Parathyroid adenoma (tissue), 2 donors: ENCODE data around the gene NLGN2.
A peak's percentile ranks its signal among the peaks of the same experiment; 100 is the strongest.

Experiments
- H2AFZ ChIP-seq: fragments of 300-600 bp; sonication (generic); one replicate; pipeline ENCODE4 v1.7.0; 2017; ENCODE audit warnings: antibody characterized with exemption, mild to moderate bottlenecking
- H3K27ac ChIP-seq: fragments of 300-600 bp; sonication (generic); one replicate; pipeline ENCODE4 v1.7.0; 2017
- H3K27me3 ChIP-seq: fragments of 300-600 bp; sonication (generic); one replicate; pipeline ENCODE4 v1.7.0; 2017; ENCODE audit warnings: low read length; ENCODE audit not compliant: control insufficient read depth, insufficient read depth
- H3K36me3 ChIP-seq: fragments of 300-600 bp; sonication (generic); one replicate; pipeline ENCODE4 v1.7.0; 2017; ENCODE audit warnings: low read length; ENCODE audit not compliant: control insufficient read depth, insufficient read depth
- H3K4me1 ChIP-seq: fragments of 300-600 bp; sonication (generic); one replicate; pipeline ENCODE4 v1.7.0; 2017; ENCODE audit warnings: control low read depth
- H3K4me2 ChIP-seq: fragments of 300-600 bp; sonication (generic); one replicate; pipeline ENCODE4 v1.7.0; 2017; ENCODE audit warnings: low read length
- H3K4me3 ChIP-seq: fragments of 300-600 bp; sonication (generic); one replicate; pipeline ENCODE4 v1.7.0; 2017; ENCODE audit warnings: low read depth, low read length
- H3K79me2 ChIP-seq: fragments of 300-600 bp; sonication (generic); one replicate; pipeline ENCODE4 v1.7.0; 2017; ENCODE audit warnings: control low read depth
- H3K9ac ChIP-seq: fragments of 300-600 bp; sonication (generic); one replicate; pipeline ENCODE4 v1.7.0; 2017; ENCODE audit warnings: mild to moderate bottlenecking
- H3K9me3 ChIP-seq: fragments of 300-600 bp; sonication (generic); one replicate; pipeline ENCODE4 v1.7.0; 2017; ENCODE audit warnings: low read length; ENCODE audit not compliant: control insufficient read depth
- TF ChIP-seq, protein P1 (sequence below): fragments of 300-600 bp; sonication (generic); IDR thresholded peaks from one replicate; pipeline ENCODE4 v1.7.0; 2017; ENCODE audit warnings: antibody characterized with exemption, mild to moderate bottlenecking
- donor health status: primary hyperparathyroidism.

Gene NLGN2

DNA sequence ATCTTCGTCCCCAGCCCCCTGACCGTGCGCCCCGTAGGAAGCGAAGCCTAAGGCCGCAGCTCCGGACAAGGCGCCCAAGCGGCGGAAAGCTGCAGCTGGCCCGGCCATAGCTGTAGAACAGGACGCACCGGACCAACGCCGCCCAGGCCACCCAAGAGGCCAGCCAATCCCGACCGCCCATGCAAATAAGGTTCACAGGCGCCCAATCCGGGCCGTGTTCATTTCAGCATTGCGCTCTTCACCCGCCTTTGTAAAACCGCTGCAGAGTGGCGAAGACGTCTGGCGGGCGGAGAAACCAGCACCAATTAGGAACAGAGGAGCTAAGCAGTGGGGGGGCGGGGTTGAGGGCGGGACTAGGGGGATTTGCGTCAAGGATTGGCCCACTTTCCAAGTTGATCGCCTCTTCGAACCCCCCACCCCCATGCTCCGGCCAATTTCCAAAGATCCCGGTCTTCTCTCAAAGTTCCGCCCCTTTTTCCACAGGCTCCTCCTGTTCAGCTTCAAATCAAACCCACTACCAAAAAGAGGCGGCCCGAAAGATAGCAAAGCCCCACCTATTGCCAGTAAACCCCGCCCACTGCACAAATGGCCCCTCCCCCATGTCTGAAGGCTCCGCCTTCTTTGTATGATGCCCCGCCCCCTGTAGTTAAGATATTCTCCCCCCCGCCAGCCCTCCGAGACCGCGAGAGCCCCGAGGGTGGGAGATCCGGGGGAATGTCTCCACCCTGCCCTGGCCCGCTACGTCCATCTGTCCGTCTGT is 3.5 kb upstream of the NLGN2 start, which contains the start of gene TMEM256:
Gene TMEM256, minus strand, starts transcription at position 121 of the 760 bp plus-strand sequence. Its CDS starts 13 bp downstream, at position 108.
- peak within 1 kb of the TSS; percentile 81 for H2AFZ ChIP-seq
- TF ChIP-seq, protein P1, sequence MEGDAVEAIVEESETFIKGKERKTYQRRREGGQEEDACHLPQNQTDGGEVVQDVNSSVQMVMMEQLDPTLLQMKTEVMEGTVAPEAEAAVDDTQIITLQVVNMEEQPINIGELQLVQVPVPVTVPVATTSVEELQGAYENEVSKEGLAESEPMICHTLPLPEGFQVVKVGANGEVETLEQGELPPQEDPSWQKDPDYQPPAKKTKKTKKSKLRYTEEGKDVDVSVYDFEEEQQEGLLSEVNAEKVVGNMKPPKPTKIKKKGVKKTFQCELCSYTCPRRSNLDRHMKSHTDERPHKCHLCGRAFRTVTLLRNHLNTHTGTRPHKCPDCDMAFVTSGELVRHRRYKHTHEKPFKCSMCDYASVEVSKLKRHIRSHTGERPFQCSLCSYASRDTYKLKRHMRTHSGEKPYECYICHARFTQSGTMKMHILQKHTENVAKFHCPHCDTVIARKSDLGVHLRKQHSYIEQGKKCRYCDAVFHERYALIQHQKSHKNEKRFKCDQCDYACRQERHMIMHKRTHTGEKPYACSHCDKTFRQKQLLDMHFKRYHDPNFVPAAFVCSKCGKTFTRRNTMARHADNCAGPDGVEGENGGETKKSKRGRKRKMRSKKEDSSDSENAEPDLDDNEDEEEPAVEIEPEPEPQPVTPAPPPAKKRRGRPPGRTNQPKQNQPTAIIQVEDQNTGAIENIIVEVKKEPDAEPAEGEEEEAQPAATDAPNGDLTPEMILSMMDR: no peak

DNA sequence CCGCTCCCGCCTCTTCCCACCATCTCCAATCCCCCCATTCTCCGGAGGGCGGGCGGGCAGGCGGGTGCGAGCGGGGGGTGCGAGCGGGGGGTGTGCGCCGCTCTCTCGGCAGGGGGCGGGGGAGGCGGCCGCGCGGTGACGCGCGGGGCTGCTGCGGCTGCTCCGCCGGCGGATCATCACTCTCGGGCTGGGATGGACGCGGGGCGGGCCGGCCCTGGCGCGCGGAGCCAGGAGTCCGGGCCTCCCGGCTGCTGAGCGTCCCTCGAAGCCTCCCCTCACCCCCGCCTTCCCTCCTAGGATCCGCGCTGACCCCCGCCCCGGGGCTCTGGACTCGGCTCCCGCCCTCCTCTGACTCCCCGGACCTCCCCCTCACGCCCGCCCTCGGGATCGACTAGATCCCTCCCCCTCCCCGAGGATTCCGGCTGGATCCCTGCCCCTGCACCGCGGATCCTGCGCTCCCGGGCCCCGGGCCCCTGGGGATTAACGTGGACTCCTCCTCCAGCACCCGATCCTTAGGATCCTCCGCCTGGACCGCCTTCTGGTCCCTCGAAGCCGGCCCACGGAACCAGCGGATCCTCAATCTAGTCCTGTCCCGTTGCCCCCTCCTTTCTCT is 2.8 kb upstream of the NLGN2 start:
- no peaks in the 10 kb centered on the region for H3K9me3 ChIP-seq
- H3K27ac ChIP-seq: peak overlapping the region; percentile 72
- H3K27me3 ChIP-seq: no peaks in the 10 kb centered on the region
- peak overlapping the region; percentile 81 for H2AFZ ChIP-seq
- peak overlapping the region; percentile 65 for H3K4me3 ChIP-seq
- H3K36me3 ChIP-seq: no peaks in the 10 kb centered on the region
- H3K9ac ChIP-seq: no peak overlapping the region
- H3K4me2 ChIP-seq: peak overlapping the region; percentile 87
- TF ChIP-seq, protein P1: no peak
- peaks cover 11% of the 10 kb centered on the region for H3K4me1 ChIP-seq
- H3K79me2 ChIP-seq: peaks cover 3% of the 10 kb centered on the region

More for the DNA sequence above, 3.5 kb upstream of the NLGN2 start, which contains the start of gene TMEM256:
- H3K79me2 ChIP-seq: peaks cover 3% of the 10 kb centered on the region
- no peaks in the 10 kb centered on the region for H3K36me3 ChIP-seq
- no peaks in the 10 kb centered on the region for H3K9me3 ChIP-seq
- H3K9ac ChIP-seq: peak within 1 kb of the TSS; percentile 11
- no peaks in the 10 kb centered on the region for H3K27me3 ChIP-seq
- H3K4me1 ChIP-seq: peaks cover 11% of the 10 kb centered on the region
- peak within 1 kb of the TSS; percentile 87 for H3K4me2 ChIP-seq
- H3K4me3 ChIP-seq: peak within 1 kb of the TSS; percentile 90
- peak within 1 kb of the TSS; percentile 72 for H3K27ac ChIP-seq

DNA sequence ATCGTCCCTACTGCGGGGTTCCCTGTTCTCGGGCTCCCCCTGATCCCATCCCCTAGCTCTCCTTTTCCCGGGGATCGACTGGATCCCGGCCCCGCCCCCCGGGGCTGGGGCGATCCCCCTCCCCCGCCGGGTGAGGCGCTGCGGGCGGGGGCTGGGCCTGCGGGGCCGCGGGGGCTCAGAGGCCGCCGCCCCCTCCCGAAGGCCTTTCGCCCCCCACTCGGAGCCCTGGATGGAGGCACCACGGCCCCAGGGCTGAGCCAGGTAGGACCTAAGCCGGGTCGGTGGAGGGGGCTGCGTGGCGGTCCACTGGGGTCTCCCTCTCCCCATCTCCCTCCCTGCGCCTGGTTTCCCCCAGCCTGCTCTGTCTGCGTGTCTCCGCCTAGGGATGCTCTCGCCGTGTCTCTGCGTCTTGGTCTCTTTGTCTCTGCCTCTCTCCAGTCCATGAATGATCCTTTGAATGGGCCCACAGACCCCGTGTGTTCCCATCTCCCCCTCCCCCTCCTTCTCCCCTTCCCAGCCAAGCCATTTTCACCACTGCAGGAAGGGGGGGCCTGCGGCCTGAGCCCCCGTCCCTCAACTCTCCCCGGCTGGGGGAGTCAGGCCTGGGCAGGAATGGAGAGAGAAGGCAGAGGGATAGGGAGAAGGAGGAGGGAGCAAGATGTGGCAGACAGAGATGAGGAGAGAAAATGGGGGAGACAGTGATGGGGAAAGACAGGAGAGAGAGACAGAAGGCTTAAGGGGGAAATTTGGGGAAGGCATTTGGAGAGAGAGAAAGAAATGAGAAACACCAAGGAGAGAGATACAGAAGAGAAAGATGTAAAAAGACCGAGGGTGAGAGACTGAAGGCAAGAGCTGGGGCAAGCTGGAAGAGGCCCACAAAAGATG is 2.1 kb upstream of the NLGN2 start:
- Histone ChIP-seq H3K4me1 (peaks cover 11% of the 10 kb centered on the region), H3K9me3 (no peaks in the 10 kb centered on the region), H3K9ac (no peak overlapping the region), H3K27me3 (no peaks in the 10 kb centered on the region), H3K79me2 (peaks cover 3% of the 10 kb centered on the region), H3K36me3 (no peaks in the 10 kb centered on the region), H2AFZ (peak overlapping the region; percentile 81), H3K4me2 (peak overlapping the region; percentile 87), H3K27ac (peak overlapping the region; percentile 72), H3K4me3 (peak overlapping the region; percentile 65)
- TF ChIP-seq, protein P1: no peak

DNA sequence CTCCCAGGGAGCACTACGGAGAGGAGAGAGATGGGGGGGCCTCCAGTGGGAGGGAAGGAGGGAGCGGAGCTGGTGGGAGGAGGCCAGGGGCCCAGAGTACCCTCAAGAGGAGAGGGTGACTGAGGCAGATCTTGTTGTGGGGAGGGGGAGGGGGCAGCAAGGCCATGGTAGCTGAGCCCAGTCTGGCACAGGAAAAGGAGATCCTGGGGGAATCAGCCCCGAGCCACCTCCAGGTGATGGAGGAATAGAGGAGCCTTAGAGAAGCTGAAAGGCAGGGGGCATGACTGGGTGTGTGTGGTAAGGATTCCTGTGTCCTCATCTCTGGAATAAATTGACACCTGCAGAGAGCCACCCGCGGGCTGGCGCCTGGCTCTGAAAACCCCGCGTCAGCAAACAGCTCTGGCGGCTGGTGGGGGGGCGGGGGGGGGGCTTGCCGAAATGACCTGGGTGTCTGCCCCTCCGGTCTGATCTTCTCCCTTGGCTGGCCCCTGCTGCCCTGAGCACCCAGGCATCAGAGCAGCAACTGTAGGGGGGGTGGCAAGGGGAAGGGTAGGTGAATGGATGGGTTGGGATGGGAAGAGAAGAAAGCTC is 1.3 kb upstream of the NLGN2 start:
- H3K4me3 ChIP-seq: peak overlapping the region; percentile 65
- no peak overlapping the region for H3K9ac ChIP-seq
- H3K4me2 ChIP-seq: peak overlapping the region; percentile 87

More for the DNA sequence above, 1.3 kb upstream of the NLGN2 start:
- H3K79me2 ChIP-seq: no peaks in the 10 kb centered on the region
- H3K4me1 ChIP-seq: peaks cover 11% of the 10 kb centered on the region
- no peaks in the 10 kb centered on the region for H3K27me3 ChIP-seq
- TF ChIP-seq, protein P1: no peak
- no peaks in the 10 kb centered on the region for H3K9me3 ChIP-seq
- peak overlapping the region; percentile 72 for H3K27ac ChIP-seq
- no peaks in the 10 kb centered on the region for H3K36me3 ChIP-seq
- no peak overlapping the region for H2AFZ ChIP-seq
